Pancreas (tissue), 10 donors: ENCODE results near the gene TPCN2. TPM values are rescaled to one million over a fixed set of nuclear protein-coding genes. Genes with fewer than 3 reads are reported as not detected.
"Not testable (repeated sequence)": the region's sequence is repeated elsewhere in the genome, so short reads cannot be mapped to it uniquely, and the experiment has no call there.

Experiments used
- ATAC-seq, 4 donors: fragments of 200-7000 bp; cut with Tn5 transposase; one replicate each; pipeline versions ENCODE4 v1.8.0 to v1.9.1; 2020; ENCODE audit warnings: mild to moderate bottlenecking in 4 of 4, moderate library complexity in 4 of 4
- DNase-seq, 6 donors: peaks; one replicate each; pipeline ENCODE4 v3.0.0-alpha.2; 2020
- FAIRE-seq: peaks from 2 replicates; lab custom pipeline; 2012; peaks lifted over from hg19 to GRCh38; lab: Jason Lieb, UNC
- H3K27ac ChIP-seq, 4 donors: fragments of 200-600 bp; sonication (generic); 1 replicate in 3 of 4; 2 replicates in 1 of 4; pipeline versions ENCODE4 v1.5.0 to v1.8.0; 2020
- H3K27me3 ChIP-seq, 4 donors: fragments of 200-600 bp; one replicate each; pipeline ENCODE4 v1.8.0; 2021
- H3K36me3 ChIP-seq, 3 donors: fragments of 200-600 bp; sonication (generic) in 1 of 3; one replicate each; pipeline versions ENCODE4 v1.5.0 to v1.8.0; 2020 to 2021
- H3K4me1 ChIP-seq, 3 donors: fragments of 200-600 bp; one replicate each; pipeline ENCODE4 v1.8.0; 2021
- H3K4me3 ChIP-seq, 4 donors: fragments of 200-600 bp; sonication (generic) in 2 of 4; one replicate each; pipeline versions ENCODE4 v1.5.0 to v1.8.0; 2020 to 2021
- H3K9me3 ChIP-seq, 4 donors: fragments of 200-600 bp; one replicate each; pipeline ENCODE4 v1.8.0; 2021
- CTCF ChIP-seq, 4 donors: fragments of 200-600 bp; sonication (generic) in 3 of 4; IDR thresholded peaks; one replicate each; pipeline versions ENCODE4 v1.5.0 to v1.8.0; 2021; ENCODE audit warnings: antibody characterized with exemption in 4 of 4
- WGBS, 2 donors: extraction: QIAGEN DNeasy Blood & Tissue Kit; methylation state at CpG; one replicate each; pipeline ENCODE4 v1.1.7; 2013; 5-methylcytosine and 5-hydroxymethylcytosine counted together
- intact Hi-C, 3 donors: fragments of 100-400 bp; cut with DNase I; formaldehyde crosslinking; loops; one replicate each; pipeline versions ENCODE4 v1.11.1 to v1.14.2; 2022
- polyA plus RNA-seq, 2 donors: library from polyadenylated mRNA; stranded (reverse); fragments of 200-250 nt; gene quantifications; one replicate each; pipeline ENCODE4 v1.2.3, GENCODE V29; 2013
- total RNA-seq, 6 donors: library from RNA; stranded (reverse); fragmentation: NEBNext Ultra II Directional in 4 of 6; extraction: Animal tissue kit (Norgen Biotek cat#: 25700) in 4 of 6; gene quantifications; one replicate each; pipeline versions ENCODE4 v1.2.1 to v1.2.4, GENCODE V29; 2021 to 2023
- donor health status: healthy with polysubstance abuse.
- donor health status: DM: no; HTN: no; CAD: no; lungs with moderate emphysema.
- donor health status: DM: no; HTN: no; CAD: no.
- donor health status: control.
- donor health status: control.
- donor health status: Bipolar disorder and iron deficiency.
- donor health status: DM: yes; HTN: yes; CAD: no.
- donor health status: DM: no; HTN: no; CAD: no.
- donor health status: DM: no; HTN: no; CAD: no.
- donor health status: DM: yes; HTN: yes; CAD: no.

The TPCN2 gene
- 10 to 100 TPM in 1 of 6 donors, 1 to 10 TPM in 5; 5.6 to 10.2 (median 9.0) TPM for total RNA-seq
- polyA plus RNA-seq: 10 to 100 TPM; 11.2 to 13.5 TPM

- Histone ChIP-seq H3K27me3 (no peaks in the 10 kb centered on the region), H3K4me3 (peak within 1 kb of the TSS; percentile 81 to 96 (median 88)), H3K27ac (peak within 1 kb of the TSS; percentile 18 to 64 (median 53)), H3K36me3 (no peaks in the 10 kb centered on the region), H3K9me3 (no peaks in the 10 kb centered on the region), H3K4me1 (peaks cover 0 to 7% (median 4%) of the 10 kb centered on the region in 3 donors)
- FAIRE-seq (no peak), ATAC-seq (peak; percentile 95 to 97 (median 96)), DNase-seq (peak; percentile 85 to 97 (median 90))
- no peak for TF ChIP-seq CTCF (IDR thresholded peaks at IDR 0.05)
- 0 to 1% methylated on average over 59 to 76 of the region's 76 CpGs for WGBS, 2 donors
- intact Hi-C loops: no loop called here
Observed at GRCh38 chr11:69048694-69049489, at the start of gene TPCN2. TSS of gene TPCN2 (plus strand) at chr11:69048932. CDS start at chr11:69048998, 66 bp downstream.

GRCh38 chr11:68999093-68999747 lies 49.5 kb upstream of the TPCN2 start:
- 77 to 81% methylated on average over 8 of the region's 8 CpGs for WGBS, 2 donors
- ATAC-seq (no peak), FAIRE-seq (no peak), DNase-seq (peak in 2 of 6 donors; percentile 7 to 18)
- H3K27me3 ChIP-seq: no peaks in the 10 kb centered on the region
- H3K36me3 ChIP-seq: no peaks in the 10 kb centered on the region
- no peaks in the 10 kb centered on the region for H3K9me3 ChIP-seq
- H3K4me3 ChIP-seq: no peak overlapping the region
- no peak for TF ChIP-seq CTCF (IDR thresholded peaks at IDR 0.05)
- no peaks in the 10 kb centered on the region for H3K4me1 ChIP-seq
- no peak overlapping the region for H3K27ac ChIP-seq
- intact Hi-C loops: no loop called here

GRCh38 chr11:68999748-69000355 lies 48.9 kb upstream of the TPCN2 start:
- peak in 2 of 6 donors; percentile 5 to 39 for DNase-seq
- FAIRE-seq, H3K4me1 ChIP-seq, H3K27me3 ChIP-seq, ATAC-seq, H3K9me3 ChIP-seq, H3K27ac ChIP-seq, H3K4me3 ChIP-seq, H3K36me3 ChIP-seq, intact Hi-C loops: not testable (repeated sequence)
- 74 to 80% methylated on average over 12 of the region's 12 CpGs for WGBS, 2 donors

- Histone ChIP-seq H3K9me3 (no peaks in the 10 kb centered on the region), H3K27me3 (no peaks in the 10 kb centered on the region), H3K27ac (no peak overlapping the region), H3K4me3 (no peak overlapping the region), H3K36me3 (no peaks in the 10 kb centered on the region), H3K4me1 (no peaks in the 10 kb centered on the region)
- intact Hi-C loops: no loop called here
- no peak for ATAC-seq
- DNase-seq: peak in 2 of 6 donors; percentile 8 to 37
- WGBS, 2 donors: 68% methylated on average over 5 of the region's 5 CpGs
- no peak for FAIRE-seq
- TF ChIP-seq CTCF (IDR thresholded peaks at IDR 0.05): no peak
Observed at GRCh38 chr11:69000391-69000790, 48.3 kb upstream of the TPCN2 start.

- Histone ChIP-seq H3K9me3 (no peaks in the 10 kb centered on the region), H3K36me3 (no peaks in the 10 kb centered on the region), H3K4me1 (no peaks in the 10 kb centered on the region), H3K27me3 (no peaks in the 10 kb centered on the region), H3K4me3 (no peak overlapping the region), H3K27ac (peak overlapping the region in 1 of 4 donors; percentile 33)
- DNase-seq (peak in 3 of 6 donors; percentile 5 to 35 (median 14)), ATAC-seq (peak; percentile 50 to 76 (median 72)), FAIRE-seq (peak; percentile 71)
- TF ChIP-seq CTCF (IDR thresholded peaks at IDR 0.05): peak in 1 of 4 donors; percentile 12
- intact Hi-C loops: no loop called here
- WGBS, 2 donors: 28 to 36% methylated on average over 8 of the region's 8 CpGs
Observed at GRCh38 chr11:69000831-69001242, 47.9 kb upstream of the TPCN2 start.
